Hepatocyte (in vitro differentiated cells): Measurements from ENCODE around the gene NDUFA6.

Experiments used
- EZH2 ChIP-seq: fragments of 200-600 bp; sonication (generic); IDR thresholded peaks from 2 replicates; pipeline ENCODE4 v1.6.1; 2016; ENCODE audit warnings: antibody characterized with exemption, mild to moderate bottlenecking, borderline replicate concordance
- EZH2phosphoT487 ChIP-seq: fragments of 200-600 bp; sonication (generic); IDR thresholded peaks from one replicate; pipeline ENCODE4 v1.6.1; 2018; ENCODE audit warnings: antibody characterized with exemption, mild to moderate bottlenecking, low read depth, moderate library complexity; ENCODE audit not compliant: unreplicated experiment, severe bottlenecking
- TF ChIP-seq, protein P1 (sequence below): fragments of 200-600 bp; sonication (generic); IDR thresholded peaks from 2 replicates; pipeline ENCODE4 v1.5.1; 2016; ENCODE audit warnings: antibody characterized with exemption, mild to moderate bottlenecking; ENCODE audit not compliant: poor library complexity

DNA sequence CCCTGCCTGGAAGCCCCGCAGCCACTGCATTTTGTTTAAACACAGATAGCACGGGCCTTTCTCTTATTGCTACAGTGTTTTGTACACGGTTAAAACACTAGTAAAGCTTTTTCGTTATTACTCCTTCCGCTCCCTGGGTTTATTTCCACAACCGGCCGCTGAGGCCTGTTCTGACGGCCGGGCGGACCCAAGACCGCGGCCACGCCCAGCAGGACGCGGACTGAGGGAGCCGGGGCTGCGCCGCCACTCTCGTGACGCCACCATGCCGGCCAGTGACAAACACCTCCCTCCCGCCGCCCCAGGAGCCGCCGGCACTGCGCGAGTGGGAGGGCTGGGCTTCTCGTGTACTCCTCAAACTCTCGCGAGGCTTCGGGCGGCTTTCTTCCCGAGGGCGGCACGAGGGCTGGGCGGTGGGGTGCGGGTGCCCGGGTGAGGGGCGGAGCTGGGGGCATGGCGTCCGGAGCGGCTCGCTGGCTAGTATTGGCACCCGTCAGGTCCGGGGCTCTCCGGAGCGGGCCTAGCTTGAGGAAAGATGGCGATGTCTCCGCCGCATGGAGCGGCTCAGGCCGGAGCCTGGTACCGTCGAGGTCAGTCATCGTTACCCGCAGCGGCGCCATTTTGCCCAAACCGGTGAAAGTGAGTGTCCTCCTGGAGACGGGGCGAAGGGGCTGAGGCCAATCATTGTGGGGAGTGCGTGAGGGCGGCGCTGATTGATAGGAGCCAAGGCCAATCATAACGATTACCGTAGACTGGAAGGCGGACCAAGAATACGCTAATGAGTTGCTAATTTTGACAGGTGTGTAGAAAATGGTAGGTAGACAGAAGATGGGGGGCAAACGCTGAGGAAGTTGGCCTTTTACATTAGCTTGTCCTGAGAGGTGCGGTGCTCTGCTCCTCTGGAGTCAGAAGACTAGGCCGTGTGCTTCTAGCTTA is 11.0 kb downstream of the NDUFA6 start, which contains the start of gene SMDT1:
- TF ChIP-seq, protein P1, sequence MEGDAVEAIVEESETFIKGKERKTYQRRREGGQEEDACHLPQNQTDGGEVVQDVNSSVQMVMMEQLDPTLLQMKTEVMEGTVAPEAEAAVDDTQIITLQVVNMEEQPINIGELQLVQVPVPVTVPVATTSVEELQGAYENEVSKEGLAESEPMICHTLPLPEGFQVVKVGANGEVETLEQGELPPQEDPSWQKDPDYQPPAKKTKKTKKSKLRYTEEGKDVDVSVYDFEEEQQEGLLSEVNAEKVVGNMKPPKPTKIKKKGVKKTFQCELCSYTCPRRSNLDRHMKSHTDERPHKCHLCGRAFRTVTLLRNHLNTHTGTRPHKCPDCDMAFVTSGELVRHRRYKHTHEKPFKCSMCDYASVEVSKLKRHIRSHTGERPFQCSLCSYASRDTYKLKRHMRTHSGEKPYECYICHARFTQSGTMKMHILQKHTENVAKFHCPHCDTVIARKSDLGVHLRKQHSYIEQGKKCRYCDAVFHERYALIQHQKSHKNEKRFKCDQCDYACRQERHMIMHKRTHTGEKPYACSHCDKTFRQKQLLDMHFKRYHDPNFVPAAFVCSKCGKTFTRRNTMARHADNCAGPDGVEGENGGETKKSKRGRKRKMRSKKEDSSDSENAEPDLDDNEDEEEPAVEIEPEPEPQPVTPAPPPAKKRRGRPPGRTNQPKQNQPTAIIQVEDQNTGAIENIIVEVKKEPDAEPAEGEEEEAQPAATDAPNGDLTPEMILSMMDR: no peak
- TF ChIP-seq EZH2 (no peak), EZH2phosphoT487 (no peak)
